Epidermal melanocyte (primary cell): ENCODE data around the gene DLX6.

Experiments used
- DNase-seq: peaks from one replicate; pipeline ENCODE4 v3.0.0; 2011; ENCODE audit warnings: low spot score; ENCODE audit not compliant: insufficient read length

DLX6 gene

GRCh38 chr7:97005183-97006054 lies at the start of gene DLX6:
Gene DLX6, plus strand, starts transcription at chr7:97005553. Its CDS starts 425 bp downstream, at chr7:97005978.
- no peak for DNase-seq

- DNase-seq, result no peak
These were observed 46.2 kb upstream of the DLX6 start for GRCh38 chr7:96959135-96959534.

- DNase-seq, result no peak
These were observed 43.0 kb upstream of the DLX6 start for GRCh38 chr7:96962221-96962885.

- no peak for DNase-seq
These were observed 36.4 kb upstream of the DLX6 start for GRCh38 chr7:96968981-96969380.

DNA sequence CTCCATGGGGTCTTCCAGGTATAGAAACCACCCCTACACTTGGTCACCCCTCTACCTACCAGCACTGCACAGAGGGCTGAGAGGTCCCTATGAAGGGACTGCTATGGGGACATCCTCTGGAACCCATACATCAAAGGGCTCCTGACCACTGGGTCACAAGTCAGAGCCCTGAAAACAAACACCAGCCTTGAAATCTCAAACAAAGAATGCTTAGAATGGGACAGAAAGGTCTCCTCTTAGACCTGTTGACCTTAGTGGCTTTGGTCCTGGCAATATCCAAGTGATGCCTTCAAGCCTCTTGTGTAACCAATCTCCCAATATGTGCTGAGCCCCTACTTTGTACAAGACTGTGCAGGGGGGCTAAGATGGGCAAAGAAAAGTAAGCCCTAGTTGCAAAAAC lies 34.6 kb upstream of the DLX6 start:
- no peak for DNase-seq

DNA sequence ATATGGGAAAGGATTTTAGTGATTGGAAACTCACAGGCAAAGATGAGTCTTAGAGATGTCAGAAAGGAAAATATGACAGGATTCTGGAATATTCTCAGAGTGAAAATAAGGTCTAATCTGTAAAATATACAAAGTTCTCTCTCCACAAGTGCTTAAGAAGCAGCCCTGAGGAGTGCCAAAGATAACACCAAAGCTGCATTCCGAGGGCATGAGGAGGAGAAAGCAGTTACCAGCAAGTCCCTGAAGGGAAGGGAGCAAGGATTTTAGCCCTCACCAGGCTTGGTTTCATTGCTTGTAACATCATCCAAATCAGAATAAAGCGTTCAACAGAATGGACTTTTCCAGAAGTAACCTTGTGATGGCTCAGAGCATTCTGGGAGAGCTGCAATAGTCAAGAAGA lies 31.4 kb upstream of the DLX6 start:
- DNase-seq, result no peak

DNA sequence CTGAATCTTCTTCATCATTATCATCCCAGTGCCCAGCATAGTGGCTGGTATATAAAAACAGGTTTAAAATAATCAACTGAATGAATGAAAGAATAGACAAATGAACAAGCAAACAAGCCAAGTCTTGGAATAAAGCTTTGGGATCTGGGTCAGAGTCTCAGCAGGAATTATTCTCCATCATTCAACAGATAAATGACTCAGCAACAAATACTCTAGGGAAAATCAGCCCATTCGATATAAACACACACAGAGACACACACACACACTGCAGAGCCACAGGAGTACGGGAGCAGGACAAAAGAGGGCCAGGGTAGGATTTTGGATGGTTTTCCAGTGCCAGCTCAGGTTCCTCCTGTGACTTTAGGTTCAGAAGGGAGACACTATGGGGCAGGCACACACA lies 29.2 kb upstream of the DLX6 start:
- no peak for DNase-seq

DNA sequence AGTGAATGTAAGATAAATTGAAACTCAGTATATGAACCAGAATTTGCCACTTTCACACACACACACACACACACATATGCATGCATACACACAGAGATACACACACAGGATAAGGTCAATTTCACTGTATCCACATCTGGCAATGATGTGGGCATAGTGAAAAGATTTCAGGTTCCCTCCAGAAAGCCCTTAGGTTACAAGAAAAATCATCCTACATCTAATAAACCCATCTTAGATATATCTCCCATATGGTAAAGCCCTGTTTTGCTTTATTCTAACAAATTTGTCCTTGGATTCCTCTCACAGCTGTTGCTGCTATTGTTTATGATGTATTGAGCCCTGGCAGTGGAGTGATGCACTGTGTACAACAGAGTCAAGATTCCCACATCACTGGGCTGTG lies 27.9 kb upstream of the DLX6 start:
- no peak for DNase-seq

DNA sequence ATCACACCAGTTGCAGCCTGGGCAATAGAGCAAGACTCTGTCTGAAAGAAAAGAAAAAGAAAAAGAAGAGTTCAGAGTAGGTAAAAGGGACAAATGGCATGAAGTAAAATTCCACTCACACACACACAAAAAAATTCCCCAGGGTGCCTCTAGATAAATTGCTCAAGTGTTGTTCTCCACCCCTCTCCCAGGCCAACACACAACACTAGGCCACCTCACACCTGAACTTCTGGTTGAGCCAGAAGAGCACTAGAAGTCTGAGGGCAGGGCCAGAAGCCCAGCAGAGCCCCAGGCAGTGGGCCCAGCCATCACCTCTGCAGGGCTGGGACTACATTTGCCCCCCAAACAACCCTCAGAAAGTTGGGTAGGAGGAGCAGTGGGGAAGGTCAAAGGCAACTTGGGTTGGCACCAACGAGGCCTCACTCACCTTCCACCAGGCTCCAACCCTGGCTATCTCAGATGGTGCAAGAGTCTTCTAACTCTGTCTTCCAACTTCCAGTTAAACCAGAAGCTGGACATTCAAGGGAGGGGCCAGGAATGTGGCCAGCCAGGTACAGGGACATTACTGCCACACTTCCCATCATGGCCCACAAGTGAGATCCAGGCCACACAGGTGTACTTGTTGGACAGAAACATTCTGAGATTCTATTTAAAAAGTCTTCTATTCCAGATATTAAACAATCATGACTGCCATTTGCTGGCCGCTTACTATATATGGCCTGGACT lies 25.6 kb upstream of the DLX6 start:
- no peak for DNase-seq

DNA sequence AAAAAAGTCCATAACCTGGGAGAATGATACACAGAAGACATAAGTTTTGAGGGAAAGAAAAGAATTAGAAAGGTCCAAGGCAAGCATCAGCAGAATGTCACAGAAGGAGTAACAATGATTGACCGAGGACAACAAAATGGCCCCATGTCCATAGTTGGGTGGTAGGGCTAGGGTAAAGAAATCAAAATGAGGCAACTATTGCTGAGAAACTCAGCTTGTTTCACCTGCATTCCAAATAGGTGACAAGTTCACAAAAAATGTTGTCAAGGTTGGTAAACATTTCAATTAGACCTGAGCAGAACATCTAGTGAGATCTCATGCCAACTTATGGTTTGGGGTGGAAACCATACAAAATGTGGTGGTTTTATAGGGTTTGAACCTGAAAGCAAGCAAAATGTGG lies 22.8 kb upstream of the DLX6 start:
- DNase-seq, result no peak

DNA sequence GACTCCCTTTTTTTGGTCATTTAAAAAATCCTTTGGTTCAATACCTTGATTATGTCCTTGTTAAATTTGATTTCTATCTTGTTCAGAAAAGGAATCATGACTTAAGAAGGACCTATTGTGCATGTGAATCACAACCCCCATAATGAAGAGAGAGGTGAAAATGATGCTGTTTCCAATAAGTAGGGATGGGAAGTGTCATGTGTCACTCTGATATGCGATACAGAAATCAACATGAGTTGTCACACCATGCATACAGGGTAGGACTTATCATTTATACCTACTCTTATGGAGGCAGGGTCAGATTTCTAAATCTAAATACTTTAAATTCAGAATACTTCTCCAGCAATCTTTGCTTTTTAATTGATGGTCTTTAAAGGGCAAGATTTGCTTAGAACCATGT lies 19.4 kb upstream of the DLX6 start:
- no peak for DNase-seq

GRCh38 chr7:96986901-96987300 lies 18.5 kb upstream of the DLX6 start:
- DNase-seq, result no peak

DNA sequence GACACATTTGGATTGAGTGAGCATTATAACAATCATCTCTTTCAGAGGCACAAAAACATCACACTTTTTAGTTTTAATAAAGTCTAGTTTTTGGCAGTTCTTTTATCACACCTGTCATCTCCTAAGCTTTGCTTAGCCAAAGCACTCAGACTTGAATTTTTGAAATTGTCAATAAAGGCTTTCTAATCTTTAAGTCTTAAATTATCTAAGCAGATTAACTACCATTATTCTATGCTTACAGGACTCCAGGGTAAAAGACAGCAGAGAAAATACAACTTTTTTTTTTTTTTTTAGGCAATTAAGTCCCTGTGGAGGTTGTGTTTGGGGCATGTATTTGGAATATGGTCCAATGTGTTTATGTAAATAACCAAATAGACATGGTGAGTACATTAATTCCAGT lies 17.6 kb upstream of the DLX6 start:
- DNase-seq, result no peak

GRCh38 chr7:96989241-96989858 lies 16.0 kb upstream of the DLX6 start:
- no peak for DNase-seq

DNA sequence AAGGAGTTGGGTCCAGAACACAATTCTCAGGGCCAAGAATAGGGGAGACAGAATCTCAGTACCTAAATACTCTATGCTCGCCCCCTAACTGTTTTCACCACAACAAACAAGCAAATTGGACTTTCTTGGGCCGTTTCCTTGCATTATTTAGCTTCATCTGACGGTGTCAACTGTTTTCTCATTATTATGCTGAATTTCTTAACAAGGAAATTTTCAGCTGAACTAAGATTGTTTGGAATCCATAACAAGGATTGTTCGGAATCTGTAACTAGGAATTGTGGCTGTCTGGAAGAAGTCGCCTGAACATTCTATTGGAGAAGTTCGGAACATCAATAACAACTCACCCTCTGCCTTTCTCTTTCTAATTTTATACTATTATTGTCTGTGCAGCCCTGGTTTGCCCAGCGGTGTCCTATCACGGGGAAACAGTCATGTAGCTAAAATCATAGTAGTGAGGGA lies 15.5 kb upstream of the DLX6 start:
- DNase-seq, result no peak

GRCh38 chr7:96991546-96992191 lies 13.7 kb upstream of the DLX6 start:
- no peak for DNase-seq

DNA sequence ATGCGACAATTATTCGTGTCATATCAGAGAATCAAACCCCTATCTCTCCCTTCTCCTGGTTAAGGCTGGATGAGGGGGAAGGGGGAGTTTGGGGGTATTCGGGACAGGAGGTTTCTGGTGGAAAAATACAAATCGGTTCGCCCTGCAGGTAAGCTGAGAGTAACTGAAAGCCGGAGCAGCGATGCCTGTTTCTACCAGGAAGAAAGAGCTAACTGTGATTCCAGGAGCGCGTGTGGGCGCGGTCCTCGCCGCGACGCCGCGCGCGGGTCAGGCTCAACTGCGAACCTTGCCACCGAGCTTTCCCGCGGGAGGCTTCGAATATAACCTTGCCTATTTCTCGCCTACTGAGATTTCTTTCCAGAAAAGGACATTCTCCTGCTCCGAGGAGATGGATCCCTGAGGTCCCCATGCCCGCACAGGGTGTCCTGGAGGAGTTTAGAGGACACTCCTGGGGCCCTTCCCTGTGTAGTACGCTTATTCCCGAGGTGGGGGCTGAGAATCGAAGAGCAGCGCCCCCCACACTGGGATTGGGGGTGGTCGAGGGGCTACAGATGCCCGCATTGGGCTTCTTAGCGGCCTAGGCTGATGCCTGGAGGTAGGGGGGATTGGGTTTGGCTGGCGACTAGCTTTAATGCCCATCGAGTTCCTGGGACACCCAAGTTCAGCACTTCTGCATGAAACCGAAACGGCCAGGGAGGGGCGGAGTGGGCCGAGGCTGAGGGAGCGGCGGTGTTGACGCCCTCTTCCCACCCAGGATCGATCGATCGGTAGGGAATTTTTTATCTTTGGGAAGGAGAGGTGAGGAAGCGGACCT lies 13.0 kb upstream of the DLX6 start:
- no peak for DNase-seq

DNA sequence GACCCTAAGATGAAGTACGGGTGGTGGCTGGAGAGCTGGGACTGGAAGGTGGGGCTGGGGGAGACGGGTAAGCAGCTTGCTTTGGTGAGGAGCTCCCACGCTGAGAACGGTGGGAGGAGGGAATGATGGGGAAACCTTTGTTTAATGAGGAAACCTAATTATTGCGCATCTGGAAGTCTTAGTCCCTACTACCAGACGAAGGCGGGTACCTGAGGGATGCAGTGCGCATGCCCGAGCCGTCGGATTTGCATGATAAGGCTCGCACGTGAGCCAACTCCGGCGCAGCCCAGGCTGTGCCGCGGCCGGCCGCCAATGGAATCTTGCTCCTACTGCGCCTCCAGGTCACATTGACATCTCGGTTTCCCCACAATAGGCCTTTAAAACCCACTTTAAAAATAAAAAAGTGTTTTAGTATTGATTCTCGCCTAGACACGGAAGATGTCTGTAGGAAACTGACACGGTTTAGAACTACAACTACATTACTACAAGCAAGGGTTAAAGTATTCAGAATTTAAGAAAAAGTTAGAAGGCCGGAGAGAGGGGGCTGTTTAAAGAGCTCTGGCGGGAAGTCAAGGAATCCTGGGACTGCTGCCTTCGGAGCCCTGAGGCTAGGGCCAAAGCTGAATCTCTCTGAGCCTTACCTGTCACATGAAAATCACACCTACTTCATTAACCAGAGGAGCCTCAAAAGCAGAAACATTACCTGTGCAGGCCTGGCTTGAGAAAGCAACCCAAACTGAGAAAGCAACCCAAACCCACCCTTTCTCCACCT lies 12.1 kb upstream of the DLX6 start:
- DNase-seq, result no peak

DNA sequence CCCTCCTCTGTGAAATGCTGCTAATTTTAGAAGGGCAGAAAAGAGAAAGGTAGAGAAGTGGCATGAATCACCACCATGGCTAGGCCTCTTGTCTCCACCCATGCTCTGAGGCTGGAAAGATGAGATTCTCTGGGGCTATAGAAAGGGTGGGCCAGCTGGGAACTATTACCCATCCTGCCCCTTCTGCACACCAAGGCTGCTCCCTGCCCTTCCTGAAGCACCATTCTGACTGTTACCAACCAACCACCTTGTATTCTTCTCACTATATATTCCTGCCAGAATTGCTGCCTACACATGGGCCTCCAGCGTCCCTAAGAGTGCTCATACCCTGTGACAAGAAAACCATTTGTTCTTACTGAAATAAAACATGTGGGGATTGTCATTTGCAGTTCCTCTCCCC lies 11.4 kb upstream of the DLX6 start:
- no peak for DNase-seq
